ENCODE measurements around the gene GALNT16. TPM values are rescaled to one million over a fixed set of nuclear protein-coding genes. Genes with fewer than 3 reads are reported as not detected.

GALNT16 gene
- total RNA-seq, 4 donors from 2014 or later = 2.2 to 7.1 (median 6.9) TPM

DNA sequence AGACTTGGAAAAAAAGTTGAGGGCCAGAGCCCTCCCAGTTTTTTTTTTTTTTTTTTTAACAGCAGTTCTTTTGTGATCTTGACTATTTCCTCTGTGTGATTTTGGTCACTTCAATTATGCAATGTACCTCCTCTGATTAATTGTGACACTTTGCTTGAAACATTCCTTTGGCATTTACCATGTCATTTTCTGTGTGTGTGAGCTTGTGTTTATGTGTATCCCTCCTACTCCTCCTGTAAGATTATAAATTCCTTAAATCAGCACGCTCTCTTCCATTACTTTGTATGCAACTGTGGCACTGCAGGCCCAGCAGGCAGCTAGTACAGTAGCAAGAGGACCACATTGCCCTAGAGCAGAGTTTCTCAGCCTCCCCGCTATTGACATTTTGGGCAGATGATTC lies 33.2 kb upstream of the GALNT16 start:
- no peak overlapping the region for H3K4me3 ChIP-seq (replicated peaks in 1 of 3)
- 98 to 100% methylated on average over 2 of the region's 2 CpGs for WGBS, 2 donors
- TF ChIP-seq, protein P1, sequence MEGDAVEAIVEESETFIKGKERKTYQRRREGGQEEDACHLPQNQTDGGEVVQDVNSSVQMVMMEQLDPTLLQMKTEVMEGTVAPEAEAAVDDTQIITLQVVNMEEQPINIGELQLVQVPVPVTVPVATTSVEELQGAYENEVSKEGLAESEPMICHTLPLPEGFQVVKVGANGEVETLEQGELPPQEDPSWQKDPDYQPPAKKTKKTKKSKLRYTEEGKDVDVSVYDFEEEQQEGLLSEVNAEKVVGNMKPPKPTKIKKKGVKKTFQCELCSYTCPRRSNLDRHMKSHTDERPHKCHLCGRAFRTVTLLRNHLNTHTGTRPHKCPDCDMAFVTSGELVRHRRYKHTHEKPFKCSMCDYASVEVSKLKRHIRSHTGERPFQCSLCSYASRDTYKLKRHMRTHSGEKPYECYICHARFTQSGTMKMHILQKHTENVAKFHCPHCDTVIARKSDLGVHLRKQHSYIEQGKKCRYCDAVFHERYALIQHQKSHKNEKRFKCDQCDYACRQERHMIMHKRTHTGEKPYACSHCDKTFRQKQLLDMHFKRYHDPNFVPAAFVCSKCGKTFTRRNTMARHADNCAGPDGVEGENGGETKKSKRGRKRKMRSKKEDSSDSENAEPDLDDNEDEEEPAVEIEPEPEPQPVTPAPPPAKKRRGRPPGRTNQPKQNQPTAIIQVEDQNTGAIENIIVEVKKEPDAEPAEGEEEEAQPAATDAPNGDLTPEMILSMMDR (IDR thresholded peaks at IDR 0.05) = no peak
- no peak for TF ChIP-seq POLR2A (IDR thresholded peaks at IDR 0.05)
- H3K36me3 ChIP-seq = peaks cover 9 to 17% of the 10 kb centered on the region in 2 donors
- H3K27me3 ChIP-seq = no peaks in the 10 kb centered on the region
- H3K27ac ChIP-seq = no peak overlapping the region
- DNase-seq = no peak
- no peaks in the 10 kb centered on the region for H3K4me1 ChIP-seq
- H3K9me3 ChIP-seq = no peaks in the 10 kb centered on the region
- intact Hi-C loops (cut with DNase I) = no loop called here

DNA sequence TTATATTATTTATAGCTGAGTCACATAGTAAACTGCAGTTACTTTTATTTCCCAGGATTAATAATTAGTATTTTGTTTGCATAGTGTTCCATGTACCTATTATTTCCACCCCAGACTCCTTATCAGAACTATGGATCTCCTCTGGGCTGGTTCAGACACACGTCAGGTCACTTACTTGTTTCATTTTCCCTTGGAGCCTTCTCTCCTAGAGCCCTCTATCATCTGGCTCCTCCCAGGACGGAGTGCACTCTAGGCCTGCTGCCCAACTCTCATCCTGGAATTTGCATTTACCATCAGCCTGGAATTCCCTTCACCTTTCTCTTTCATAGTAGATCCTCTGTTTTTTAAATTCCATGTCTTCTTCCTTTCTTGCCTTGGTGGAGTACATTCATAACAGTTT lies 28.5 kb upstream of the GALNT16 start:
- H3K36me3 ChIP-seq = peaks cover 20 to 23% of the 10 kb centered on the region in 2 donors
- DNase-seq = no peak
- WGBS, 2 donors = 79 to 86% methylated on average over 2 of the region's 2 CpGs

DNA sequence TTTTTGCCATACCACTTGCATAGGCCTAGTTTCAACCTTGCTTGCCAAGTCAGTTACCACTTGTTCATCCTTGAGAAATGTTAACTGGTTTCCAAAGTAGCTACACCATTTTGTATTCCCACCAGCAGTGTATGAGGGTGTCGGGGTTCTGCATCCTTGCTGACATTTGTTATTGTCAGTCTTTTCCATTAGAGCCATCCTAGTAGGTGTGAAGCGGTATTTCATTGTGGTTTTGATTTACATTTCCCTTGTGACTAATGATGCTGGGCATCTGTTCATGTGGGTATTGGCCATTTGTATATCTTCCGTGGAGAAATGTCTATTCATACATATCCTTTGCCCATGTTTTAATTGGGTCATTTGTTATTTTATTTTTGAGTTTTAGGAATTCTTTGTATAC lies 27.6 kb upstream of the GALNT16 start:
- Histone ChIP-seq H3K9me3 (no peaks in the 10 kb centered on the region), H3K27me3 (no peaks in the 10 kb centered on the region), H3K36me3 (peaks cover 29 to 30% of the 10 kb centered on the region in 2 donors), H3K4me3 (replicated peaks in 1 of 3) (no peak overlapping the region), H3K4me1 (no peaks in the 10 kb centered on the region), H3K27ac (no peak overlapping the region)
- 76 to 95% methylated on average over 3 of the region's 3 CpGs for WGBS, 2 donors
- no peak for TF ChIP-seq POLR2A (IDR thresholded peaks at IDR 0.05)
- TF ChIP-seq, protein P1 (IDR thresholded peaks at IDR 0.05) = no peak
- no peak for DNase-seq
- intact Hi-C loops (cut with DNase I) = no loop called here

More for the DNA sequence above, 28.5 kb upstream of the GALNT16 start:
- intact Hi-C loops (cut with DNase I) = no loop called here
- no peak for TF ChIP-seq POLR2A (IDR thresholded peaks at IDR 0.05)
- TF ChIP-seq, protein P1 (IDR thresholded peaks at IDR 0.05) = no peak
- Histone ChIP-seq H3K4me1 (no peaks in the 10 kb centered on the region), H3K27ac (no peak overlapping the region), H3K27me3 (no peaks in the 10 kb centered on the region), H3K9me3 (no peaks in the 10 kb centered on the region), H3K4me3 (replicated peaks in 1 of 3) (no peak overlapping the region)

DNA sequence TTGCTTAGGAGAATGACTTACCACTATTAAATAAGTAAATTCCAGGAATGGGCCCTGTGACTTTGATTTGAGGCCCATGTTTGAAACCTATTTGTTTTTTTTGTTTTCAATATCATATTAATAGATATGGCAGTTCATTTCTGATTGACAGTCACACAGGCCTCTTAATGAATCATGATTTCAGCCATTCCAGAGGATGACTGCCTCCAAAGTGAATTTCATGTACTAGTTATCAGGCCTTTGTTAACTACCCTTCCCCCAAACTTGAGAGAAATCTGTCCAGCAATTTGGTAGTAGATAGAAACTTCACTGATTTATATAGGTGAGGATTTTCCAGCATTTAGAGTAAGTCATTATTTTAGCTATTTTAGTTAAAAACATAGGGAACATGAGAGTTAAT lies 25.9 kb upstream of the GALNT16 start:
- Histone ChIP-seq H3K27ac (no peak overlapping the region), H3K36me3 (peaks cover 39 to 47% of the 10 kb centered on the region in 2 donors), H3K4me3 (replicated peaks in 1 of 3) (no peak overlapping the region), H3K4me1 (no peaks in the 10 kb centered on the region), H3K27me3 (no peaks in the 10 kb centered on the region), H3K9me3 (no peaks in the 10 kb centered on the region)
- intact Hi-C loops (cut with DNase I) = no loop called here
- no peak for DNase-seq
- TF ChIP-seq POLR2A (IDR thresholded peaks at IDR 0.05) = no peak
- TF ChIP-seq, protein P1 (IDR thresholded peaks at IDR 0.05) = no peak

DNA sequence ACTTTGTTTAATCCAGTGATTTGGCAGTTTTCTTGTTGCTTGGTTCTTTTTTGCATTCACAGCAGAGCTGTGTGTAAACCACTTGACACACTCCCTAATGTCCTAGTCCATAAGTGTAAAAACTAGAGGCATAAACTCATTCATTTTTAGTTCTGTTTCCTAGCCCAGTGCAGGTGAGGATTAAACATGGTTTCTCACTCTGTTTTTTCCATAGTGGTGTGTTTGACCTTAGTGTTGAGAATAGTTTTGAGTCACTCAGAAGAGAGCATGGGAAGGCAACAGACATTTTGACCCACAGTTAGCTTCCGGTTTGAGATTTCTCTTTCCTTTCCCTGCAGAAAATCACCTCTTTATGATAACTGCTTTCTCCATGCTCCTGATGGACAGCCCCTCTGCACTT lies 24.2 kb upstream of the GALNT16 start:
- Histone ChIP-seq H3K4me1 (no peaks in the 10 kb centered on the region), H3K4me3 (replicated peaks in 1 of 3) (no peak overlapping the region), H3K27me3 (no peaks in the 10 kb centered on the region), H3K36me3 (peaks cover 30 to 47% of the 10 kb centered on the region in 2 donors), H3K27ac (no peak overlapping the region), H3K9me3 (no peaks in the 10 kb centered on the region)
- WGBS, 2 donors = 92 to 96% methylated on average over 1 of the region's 1 CpG
- no peak for DNase-seq
- TF ChIP-seq, protein P1 (IDR thresholded peaks at IDR 0.05) = no peak
- intact Hi-C loops (cut with DNase I) = no loop called here
